ENCODE results near the gene SLC20A1.

GRCh38 chr2:112692495-112692911, 46.8 kb downstream of the SLC20A1 start:
- no peak for TF ChIP-seq CTCF (IDR thresholded peaks at IDR 0.05)
- TF ChIP-seq POLR2A (IDR thresholded peaks at IDR 0.05): no peak
